ENCODE data around the gene PRKACA. TPM values are rescaled to one million over a fixed set of nuclear protein-coding genes. Genes with fewer than 3 reads are reported as not detected.

PRKACA gene
- total RNA-seq, result 89.3 TPM

DNA sequence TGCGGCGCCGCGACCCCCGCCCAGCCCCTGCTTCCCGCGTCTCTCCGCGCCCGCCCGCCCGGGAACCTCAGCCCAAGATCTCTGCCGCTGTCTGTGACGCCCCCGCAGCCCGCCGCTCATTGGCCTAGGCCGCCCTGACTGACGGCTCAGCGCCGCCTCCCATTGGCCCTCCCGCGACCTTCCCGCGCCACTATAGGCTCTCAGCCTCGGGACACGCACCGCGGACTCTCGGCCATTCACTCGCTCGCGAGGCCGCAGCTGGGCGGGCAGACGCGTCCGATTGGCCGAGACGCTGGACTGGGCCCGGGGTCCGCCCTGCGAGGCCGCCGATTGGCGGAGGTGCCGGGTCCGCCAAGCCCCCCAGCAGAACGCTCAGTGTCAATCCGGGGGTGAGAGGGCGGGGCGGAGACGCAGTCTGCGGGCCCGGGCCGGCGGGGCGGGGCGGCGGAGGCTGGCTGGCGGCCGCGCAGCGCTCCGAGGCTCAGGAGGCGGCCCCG, at the start of gene PRKACA:
TSS of gene PRKACA (minus strand) at position 95 of the 497 bp plus-strand sequence. CDS start 215 bp downstream, outside the sequence.
- peak; percentile 99 for DNase-seq (ENCODE audit: low spot score)

- DNase-seq (ENCODE audit: low spot score), result no peak
Observed at GRCh38 chr19:14166999-14167575, 49.5 kb upstream of the PRKACA start.

DNA sequence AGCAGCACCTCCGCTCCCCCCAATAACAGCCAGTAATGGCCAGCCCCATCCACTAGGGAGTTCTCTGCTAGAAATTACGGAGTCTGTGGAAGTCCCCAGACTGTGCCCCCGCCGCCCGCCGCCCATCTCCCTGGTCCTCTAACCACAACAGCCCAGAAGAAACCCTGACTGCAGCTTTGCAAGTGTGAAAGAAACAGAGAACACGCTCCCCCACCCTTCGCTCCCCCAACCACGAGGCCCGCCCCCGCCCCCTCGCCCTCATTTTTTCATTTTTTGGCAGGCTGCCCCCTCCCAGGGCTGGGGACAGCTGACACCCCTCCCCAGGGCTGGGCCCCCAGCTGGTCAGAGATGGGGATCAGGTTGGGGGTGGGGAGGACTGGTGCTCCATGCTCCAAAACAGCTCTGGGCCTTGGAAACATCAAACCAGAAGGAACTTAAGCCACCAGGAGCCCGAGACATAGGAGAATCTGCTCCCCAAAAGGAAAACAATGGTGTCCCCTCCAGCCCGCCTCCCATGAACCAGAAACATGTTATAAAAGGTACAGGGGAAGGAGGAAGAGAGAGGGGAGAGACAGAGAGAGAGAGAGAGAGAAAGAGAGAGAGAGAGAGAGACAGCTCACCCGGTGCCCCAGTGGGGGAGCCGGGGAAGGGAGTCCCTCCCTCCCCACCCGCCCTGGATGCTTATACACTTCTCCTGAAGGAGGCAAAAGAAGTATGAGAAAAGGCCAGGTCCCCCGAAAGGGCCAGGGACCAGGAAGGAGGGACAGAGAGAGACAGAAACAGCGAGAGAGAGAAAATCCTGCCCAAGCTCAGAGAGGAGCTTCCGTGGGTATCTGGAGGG, 48.6 kb upstream of the PRKACA start:
- no peak for DNase-seq (ENCODE audit: low spot score)

DNA sequence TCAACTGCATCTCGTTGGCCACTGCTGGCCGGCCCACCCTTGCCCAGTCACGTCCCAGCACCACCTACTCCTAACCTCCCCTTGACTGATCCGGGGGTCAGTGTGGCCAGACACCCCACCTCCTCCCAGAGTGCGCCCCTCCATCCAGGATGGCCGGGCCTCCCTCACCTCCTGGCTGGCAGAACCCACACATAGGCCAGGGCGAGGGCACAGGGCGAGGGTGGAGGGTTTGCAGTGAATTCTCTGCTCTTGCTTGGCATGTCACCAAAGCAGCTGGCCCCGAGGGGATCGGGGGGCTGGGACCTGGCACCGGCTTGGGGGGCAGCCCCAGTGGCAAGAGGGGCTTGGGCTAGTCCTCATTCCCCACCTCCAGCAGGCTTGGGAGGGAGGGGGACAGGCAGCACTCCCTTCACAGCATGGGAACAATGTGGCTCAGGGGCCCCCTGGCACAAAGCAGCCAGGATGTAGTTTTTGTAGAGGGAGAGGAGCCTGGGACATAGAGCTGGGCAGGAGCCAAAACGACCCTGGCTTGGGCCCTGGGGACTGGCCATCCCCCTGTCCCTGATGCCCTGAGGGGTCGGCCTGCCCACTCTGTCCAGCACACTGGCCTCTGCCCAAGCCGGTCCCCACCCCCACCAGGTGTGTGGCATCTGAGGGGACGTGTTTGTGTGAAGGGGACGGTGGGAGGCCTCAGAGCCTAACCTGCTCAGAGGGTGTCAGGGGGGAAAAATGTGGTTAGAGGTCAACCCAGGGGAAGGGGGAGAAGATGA, 47.3 kb upstream of the PRKACA start:
- DNase-seq (ENCODE audit: low spot score), result no peak

DNA sequence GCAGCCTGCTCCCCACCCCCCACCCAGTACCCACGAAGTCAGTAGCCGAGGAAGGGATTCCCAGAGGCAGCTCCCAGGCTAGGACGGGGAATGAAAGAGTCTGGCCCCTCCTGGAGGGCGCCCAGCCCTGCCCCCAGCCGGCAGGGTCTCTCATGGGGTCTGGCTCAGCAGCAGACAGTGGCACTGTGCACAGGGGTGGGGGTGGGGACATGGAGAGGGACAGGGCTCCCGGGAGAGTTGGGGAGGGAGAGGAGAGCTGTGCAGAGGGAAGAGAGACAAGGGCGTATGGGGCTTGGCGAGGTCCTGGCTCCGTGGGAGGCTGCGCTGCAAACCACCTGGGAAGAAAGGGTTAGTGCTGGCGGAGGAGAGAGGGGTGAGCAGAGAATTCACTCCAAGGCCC, 46.5 kb upstream of the PRKACA start:
- DNase-seq (ENCODE audit: low spot score), result no peak

GRCh38 chr19:14162871-14163297, 45.3 kb upstream of the PRKACA start:
- no peak for DNase-seq (ENCODE audit: low spot score)

DNA sequence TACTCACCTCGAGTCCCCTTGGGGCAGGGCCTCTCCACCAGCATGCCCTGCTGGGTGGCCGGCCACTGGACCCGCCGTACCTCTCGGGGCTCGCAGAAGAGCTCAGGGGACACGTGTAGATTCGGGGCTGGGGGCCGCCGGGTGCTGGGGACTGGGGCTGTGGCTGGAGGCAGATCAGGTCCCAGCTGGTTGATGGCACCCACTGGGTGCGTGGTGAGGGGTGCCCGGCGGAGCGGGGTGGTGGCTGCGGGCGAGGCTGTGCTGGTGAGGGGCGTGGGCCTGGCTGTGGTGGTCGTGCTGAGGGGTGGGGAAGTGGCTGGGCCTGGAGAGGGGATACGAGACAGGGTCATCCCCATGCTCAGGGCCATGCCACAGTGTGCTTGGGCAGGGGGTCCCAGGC, 43.7 kb upstream of the PRKACA start:
- DNase-seq (ENCODE audit: low spot score), result no peak

DNA sequence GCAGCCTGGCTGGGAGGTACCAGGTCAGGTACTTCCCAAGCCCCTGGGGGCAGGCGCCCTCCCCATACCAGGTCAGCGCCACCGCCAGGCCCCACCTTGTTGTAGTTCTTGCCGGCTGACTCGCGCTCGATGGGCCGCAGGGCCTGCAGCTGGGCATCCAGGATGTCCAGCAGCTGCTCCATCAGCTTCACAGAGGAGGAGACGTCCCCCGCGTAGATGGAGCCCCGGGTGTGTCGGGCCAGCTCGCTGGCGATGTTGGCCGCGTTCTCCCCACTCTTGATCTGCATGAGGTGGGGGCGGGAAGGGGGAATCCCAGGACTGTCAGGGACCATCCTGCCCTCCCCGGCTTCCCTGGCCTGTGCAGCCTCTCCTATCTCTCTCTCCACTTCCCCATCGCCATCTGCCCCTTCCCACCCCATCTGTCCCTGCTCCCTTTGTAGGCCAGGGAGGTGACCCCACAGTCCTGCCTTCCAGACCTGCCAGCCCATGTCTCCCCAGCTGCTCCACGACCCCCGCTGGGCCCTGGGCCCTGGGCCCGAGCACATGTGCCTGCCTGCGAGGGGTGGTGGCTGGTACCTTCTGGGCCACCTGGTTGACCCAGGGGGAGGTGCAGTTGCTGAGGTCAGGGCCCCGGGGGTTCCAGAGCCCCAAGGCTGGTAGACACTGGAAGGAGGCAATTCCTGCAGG, 42.6 kb upstream of the PRKACA start:
- no peak for DNase-seq (ENCODE audit: low spot score)

DNA sequence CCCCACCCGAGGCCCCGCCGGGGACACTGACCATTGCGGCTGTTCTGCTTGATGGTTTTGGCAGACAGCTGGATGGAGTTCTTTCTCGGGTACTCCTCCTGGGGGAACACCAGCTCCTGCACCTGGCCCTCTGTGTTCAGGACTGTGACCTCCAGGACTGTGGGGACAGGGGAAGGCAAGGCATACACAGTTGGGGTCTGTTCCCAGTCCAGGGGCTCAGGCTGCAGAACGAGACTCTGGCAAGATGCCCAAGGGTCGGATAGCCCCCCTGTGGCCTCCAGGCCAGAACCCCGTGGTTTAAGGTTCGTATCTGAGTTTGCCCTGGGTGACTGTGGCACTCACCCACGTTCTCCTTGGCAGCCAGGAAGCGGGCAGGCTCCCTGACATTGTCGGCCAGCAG, 41.5 kb upstream of the PRKACA start:
- DNase-seq (ENCODE audit: low spot score), result no peak

- no peak for DNase-seq (ENCODE audit: low spot score)
Observed at GRCh38 chr19:14158276-14159023, 40.9 kb upstream of the PRKACA start.

- no peak for DNase-seq (ENCODE audit: low spot score)
Observed at GRCh38 chr19:14156971-14157717, 39.6 kb upstream of the PRKACA start.

DNA sequence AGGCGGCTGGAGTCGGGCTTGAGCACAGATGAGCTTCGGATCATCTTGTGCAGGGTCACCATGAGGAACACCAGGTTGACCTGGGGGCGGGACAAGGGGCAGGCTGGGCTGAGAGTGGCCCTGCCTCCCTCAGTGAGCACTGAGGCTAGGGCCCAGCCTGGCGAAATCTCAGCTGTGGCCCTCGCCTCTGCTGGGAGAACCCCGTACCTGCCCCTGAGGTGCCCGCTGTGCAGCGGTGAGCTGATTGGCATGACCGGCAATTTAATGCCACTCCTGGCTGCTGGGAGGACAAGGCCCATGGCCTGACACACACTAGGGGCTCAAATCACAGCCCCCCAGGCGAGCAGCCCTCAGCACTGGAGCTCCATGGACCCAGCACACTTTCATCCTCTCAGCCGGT, 38.6 kb upstream of the PRKACA start:
- DNase-seq (ENCODE audit: low spot score), result no peak

DNA sequence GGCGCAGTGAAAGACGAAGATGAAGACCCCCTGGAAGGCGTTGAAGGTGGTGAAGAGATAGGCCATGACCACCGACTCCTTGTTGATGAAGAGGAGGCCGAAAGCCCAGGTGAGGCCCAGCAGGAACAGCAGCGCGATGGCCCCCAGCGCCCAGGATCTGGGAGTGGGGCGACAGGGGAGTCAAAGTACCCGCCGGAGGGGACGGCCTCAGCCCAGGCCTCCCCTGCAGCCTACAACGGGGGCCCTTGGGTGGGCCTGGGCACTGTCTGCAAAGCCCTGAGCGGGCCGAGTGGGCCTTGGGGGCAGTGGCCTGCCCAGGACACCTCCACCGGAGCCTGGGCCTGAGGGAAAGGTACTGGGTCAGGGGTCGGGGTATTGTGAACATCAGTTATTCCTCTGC, 37.8 kb upstream of the PRKACA start:
- no peak for DNase-seq (ENCODE audit: low spot score)

- no peak for DNase-seq (ENCODE audit: low spot score)
Observed at GRCh38 chr19:14152713-14153112, 35.2 kb upstream of the PRKACA start.

DNA sequence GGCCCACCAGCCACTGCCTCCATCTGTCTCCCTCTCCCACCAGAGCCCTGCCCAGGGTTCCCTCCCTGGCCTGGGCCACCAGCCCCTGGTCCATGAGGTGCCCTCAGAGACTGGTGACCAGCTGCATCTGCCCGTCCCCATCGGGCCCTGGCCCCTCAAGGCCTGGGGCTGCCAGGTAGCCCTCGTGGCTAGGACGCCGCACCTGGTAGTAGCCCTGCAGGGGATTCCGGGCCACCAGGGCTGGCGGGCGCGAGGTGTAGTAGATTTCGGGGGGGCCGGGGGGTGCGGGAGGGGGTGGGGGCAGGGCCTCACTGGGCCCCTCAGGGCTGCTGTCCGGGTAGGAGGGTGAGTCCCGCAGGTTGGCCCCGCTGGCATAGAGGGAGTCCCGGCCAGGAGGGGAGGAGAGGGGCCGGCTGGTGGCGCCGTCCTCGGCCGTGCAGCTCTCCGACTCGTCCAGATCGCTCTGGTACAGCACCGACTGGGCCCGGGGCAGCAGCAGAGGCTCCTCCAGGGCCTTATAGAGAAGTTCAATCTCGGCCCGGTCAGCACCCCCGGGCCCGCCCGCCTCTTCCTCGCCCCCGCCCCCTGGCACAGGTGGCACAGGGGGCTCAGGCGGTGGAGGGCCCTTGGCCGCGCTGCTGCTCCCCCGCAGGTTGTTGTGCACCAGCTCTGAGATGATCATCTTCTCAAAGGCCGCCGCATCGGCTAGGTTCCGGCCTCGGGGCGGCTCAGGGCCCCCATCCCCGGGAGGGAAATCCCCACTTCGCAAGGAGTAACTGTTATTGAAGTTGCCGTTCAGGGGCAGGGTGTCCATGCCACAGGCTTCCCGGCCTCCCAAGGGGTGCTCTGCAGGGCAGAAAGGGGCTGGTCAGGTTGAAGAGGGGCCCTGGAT, 33.5 kb upstream of the PRKACA start:
- no peak for DNase-seq (ENCODE audit: low spot score)

DNA sequence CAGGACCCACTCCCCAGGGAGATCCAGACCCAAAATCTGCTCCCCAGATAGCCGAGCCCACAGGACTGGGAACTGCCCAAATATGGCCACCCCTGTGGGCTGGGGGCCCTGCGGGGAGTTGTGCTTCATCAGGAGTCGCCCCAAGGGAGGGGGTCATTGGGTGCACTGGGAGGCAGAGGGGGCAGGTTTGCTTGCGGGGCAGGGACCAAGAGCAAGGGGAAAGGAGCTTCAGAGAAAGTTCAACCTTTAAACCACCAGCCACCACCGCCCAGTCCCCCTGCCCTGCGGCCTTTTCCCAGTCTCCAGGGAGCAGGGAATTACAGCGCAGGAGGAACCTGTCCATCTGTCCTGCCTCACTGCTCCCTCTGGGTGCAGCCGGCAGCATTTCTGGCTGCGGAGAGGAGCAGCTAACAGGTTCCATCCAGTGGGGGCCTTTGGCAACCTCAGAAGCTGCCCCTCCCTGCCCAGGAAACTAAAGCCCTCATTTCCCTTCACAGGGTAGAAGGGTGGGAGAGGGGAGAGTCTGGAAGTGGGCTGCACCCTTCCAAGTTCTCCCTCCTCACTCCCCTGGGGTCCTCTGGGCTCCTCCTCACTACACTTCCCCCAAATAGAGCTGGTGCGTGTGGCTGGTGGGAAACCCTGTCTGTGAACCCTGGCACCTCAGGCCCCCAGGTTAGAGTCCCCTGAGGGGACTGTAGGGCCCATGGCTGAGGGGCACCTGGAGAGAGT, 32.6 kb upstream of the PRKACA start:
- DNase-seq (ENCODE audit: low spot score), result no peak

DNA sequence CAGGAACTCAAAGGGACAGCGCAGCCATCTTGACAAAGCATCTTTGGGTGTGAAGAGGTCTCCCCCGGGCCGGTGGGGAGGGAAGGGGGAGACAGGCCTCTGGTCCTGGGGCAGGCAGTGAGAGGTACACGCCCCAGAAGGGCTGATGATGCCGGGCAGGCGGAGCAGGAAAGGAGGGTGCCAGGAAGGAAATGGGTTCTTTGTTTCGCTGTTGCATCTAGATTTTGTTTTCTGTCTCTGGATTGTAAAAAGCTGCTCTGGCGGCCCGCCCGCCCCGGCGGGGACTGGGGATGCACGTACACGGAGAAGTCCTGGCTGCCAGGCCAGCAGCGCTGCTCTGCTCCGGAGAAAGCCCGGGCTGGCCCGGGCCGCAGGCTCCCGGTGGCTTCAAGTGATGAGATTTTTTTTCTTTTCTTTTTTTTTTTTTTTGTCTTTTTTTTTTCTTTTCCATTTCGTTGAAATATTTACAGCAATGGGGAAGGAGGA, 32.0 kb upstream of the PRKACA start:
- DNase-seq (ENCODE audit: low spot score), result peak; percentile 84

- no peak for DNase-seq (ENCODE audit: low spot score)
Observed at GRCh38 chr19:14148751-14149410, 31.3 kb upstream of the PRKACA start.
